Inflammatory macrophage (primary cell): ENCODE results near the gene VPS25.
"Not testable (repeated sequence)": the region's sequence is repeated elsewhere in the genome, so short reads cannot be mapped to it uniquely, and the experiment has no call there.

Experiments used
- DNase-seq, 2 donors: peaks; one replicate each; pipeline ENCODE4 v3.0.0-alpha.2; 2020 to 2022

The VPS25 gene

DNA sequence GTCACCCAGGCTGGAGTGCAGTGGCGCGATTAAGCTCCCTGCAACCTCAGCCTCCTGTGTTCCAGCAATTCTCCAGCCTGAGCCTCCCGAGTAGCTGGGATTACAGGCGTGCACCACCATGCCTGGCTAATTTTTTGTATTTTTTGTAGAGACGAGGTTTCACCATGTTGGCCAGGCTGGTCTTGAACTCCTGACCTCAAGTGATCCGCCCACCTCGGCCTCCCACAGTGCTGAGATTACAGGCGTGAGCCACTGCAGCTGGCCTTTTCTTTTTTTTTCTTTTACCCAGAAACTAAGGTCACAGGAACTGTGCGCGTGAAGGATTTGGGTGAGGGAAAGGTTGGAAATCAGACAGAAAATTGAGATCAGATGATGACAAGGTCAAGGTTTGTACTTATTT, 3.3 kb upstream of the VPS25 start:
- not testable (repeated sequence) for DNase-seq

DNA sequence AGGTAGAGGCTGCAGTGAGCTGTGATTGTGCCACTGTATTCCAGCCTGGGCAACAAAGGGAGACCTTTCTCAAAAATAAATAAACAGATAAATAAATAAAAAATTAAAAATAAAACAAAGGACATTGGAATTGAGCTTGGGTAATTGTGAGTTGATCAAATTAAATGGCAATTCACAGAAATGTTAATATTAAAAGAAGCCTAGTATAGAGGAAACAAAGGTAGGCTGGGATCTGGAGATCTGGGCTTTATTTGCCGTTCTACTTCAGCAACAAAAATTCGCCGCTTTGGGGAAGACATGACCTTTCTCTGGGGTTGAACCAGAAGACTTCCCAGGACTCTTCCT, 332 bp upstream of the VPS25 start:
- DNase-seq: no peak

DNA sequence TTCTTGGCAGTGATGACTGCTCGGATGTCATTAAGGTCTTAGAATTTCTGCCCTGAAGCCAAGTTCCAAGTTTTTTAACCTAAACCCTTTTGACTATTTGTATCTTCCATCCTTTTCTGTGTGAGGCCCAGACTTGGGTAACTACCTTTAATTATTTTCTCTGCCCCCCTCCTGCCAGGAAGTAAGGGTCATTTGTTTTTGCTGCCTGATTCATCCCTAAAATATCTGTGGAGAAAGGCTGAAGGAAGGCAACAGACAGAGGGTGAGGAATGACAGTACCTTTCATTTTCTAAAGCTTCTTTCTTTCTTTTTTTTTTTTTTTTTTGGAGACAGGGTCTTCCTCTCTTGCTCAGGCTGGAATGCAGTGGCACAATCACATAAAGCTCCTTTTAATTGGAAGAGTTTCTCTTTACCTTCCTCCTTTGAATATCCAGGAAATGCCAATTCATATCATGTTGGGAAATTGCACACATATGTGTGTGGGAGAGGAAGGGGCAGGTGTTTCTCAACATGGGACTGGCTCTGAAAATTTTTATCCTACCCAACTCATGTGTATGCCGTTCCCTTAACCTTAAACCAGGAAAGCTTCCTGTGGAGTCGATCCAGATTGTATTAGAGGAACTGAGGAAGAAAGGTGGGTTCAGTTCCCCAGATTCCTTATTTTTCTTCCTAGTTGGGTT, 957 bp downstream of the VPS25 start:
- DNase-seq: no peak

DNA sequence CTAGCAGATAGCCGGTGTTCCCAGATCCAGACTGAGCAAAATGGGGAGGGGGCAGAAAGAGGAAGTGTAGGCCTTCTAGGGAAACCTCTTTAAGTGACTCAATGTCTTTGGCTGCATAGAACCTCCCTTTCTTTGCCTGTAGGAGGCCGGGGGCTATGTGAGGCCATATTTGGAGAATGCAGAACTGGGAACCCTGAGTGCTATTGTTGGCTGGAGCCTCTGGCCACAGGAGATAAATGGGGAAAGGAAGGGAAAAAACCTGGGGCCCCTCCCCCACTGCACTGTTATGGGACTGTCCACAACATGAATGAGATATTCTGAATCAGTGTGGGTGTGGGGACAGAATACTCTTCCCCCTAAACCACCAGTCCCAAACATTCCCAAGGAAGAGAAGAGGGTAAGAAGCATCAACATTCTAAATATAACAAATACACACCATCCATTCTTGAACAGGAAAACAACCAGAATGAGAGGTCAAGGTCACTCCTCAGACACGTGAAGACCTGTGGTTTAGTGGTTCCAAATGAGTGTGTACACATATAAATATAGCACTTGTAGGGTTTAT, 2.4 kb downstream of the VPS25 start:
- peak; percentile 62 to 76 for DNase-seq

- no peak for DNase-seq
Measured at GRCh38 chr17:42778570-42778969, 5.3 kb downstream of the VPS25 start.

GRCh38 chr17:42779304-42779935, 6.2 kb downstream of the VPS25 start:
- no peak for DNase-seq

- DNase-seq: no peak
Measured at GRCh38 chr17:42779936-42780850, 6.9 kb downstream of the VPS25 start, which contains the start of gene WNK4. Gene WNK4, plus strand, starts transcription at chr17:42780610. Its CDS starts 89 bp downstream, at chr17:42780699.

DNA sequence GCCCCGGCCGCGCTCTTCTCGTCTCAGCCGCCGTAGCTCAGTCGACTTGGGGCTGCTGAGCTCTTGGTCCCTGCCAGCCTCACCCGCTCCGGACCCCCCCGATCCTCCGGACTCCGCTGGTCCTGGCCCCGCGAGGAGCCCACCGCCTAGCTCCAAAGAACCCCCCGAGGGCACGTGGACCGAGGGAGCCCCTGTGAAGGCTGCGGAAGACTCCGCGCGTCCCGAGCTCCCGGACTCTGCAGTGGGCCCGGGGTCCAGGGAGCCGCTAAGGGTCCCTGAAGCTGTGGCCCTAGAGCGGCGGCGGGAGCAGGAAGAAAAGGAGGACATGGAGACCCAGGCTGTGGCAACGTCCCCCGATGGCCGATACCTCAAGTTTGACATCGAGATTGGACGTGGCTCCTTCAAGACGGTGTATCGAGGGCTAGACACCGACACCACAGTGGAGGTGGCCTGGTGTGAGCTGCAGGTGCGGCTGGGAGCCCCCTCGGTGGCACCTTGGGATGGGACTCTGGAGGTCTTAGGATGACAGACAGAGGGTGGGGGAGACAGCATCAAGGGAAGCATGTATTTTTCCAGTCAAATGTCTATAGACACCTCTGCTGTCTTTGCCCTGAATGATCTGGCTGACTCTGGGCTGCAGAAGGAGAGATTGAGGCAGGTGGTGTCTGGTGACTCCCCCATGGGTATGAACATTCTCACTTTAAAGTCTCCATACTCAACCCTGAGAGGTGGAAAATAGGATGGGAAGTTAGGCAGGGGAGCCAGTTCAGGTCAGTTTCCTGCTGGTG, 7.8 kb downstream of the VPS25 start:
- no peak for DNase-seq

DNA sequence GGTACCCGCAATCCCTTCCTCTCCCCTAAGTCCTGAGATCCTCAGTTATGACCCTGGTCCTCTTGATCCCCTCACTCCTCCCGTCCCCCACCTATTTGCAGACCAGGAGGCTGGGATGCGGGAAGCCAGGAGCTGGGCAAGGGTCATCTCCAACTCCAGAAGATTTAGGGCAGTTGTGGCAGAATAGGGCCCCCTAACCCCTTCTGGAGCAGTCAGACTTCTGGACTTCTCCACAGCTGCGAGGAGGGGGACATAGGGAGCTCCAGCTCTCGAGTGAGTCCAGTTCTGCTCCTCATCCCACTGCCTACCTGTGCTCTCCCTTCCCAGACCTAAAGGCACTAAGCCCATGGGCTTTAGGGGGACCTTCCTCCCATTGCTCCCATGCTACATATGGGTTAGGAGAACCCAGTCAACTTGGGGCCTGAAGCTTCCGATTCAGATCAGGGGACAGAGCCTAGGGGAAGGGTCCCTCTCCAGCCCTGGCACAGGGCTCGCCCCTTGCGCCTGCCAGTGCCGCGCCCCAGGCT, 8.5 kb downstream of the VPS25 start:
- DNase-seq: no peak

DNA sequence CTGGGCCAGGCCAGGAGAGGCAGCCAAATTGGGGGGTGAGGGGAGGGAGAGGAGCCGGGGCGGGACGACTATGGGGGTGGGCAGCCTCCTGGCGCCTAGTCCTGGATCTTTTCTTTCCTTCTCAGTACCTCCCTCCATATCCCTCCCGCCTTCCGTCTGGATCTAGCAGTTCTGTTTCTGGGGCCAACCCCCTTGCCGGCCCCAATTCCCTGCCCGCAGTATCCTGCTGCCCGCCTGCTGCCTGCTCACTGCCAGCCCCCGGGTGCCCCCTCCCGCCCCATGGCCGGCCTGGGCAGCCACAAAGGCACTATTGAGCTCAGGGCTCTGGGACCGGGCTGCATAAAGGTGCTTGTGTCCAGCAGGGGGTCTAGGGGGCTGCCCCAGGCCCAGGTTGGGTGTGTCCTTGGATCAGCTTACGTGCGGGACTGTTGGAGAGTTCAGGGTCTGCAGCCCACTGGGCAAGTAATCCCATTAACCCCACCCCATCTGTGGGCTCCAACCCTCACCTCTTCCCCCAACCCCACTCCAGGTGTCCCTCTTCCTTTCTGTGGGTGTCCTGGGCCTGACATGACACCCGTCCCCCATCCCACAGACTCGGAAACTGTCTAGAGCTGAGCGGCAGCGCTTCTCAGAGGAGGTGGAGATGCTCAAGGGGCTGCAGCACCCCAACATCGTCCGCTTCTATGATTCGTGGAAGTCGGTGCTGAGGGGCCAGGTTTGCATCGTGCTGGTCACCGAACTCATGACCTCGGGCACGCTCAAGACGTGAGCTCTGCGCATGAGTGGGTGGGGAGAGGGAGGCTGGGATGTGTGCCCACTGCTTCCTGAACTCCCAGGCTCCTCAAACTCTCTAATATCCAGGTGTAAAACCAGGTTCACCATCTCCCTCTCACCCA, 9.2 kb downstream of the VPS25 start:
- no peak for DNase-seq

GRCh38 chr17:42783062-42783790, 10.0 kb downstream of the VPS25 start:
- no peak for DNase-seq

- no peak for DNase-seq
Measured at GRCh38 chr17:42783791-42784138, 10.5 kb downstream of the VPS25 start.

- DNase-seq: peak in 1 of 2 donors; percentile 51
Measured at GRCh38 chr17:42784409-42784808, 11.2 kb downstream of the VPS25 start.

DNA sequence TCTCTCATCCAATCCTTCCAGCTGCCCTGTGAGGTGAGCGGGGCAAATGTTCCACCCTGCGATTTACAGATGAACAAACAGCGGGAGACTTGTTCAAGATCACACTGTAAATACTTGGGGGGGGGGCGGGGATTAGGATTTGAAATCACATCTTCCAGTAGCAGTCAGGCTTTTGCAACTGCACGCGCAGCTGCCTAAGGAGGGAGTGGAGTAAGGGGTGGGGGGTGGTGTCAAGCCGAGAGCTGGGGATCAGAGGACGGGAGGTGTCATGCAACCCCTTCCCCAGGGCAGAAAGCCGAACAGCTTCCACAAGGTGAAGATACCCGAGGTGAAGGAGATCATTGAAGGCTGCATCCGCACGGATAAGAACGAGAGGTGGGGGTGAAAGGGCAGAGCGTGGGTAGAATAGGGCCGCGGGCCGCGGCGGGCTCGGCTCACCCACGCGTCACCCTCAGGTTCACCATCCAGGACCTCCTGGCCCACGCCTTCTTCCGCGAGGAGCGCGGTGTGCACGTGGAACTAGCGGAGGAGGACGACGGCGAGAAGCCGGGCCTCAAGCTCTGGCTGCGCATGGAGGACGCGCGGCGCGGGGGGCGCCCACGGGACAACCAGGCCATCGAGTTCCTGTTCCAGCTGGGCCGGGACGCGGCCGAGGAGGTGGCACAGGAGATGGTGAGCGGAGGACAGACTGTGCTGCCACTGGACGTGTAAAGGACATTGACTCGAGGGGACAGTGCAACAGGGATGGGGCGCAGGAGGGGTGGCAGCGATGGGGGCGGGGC, 11.8 kb downstream of the VPS25 start:
- DNase-seq: peak; percentile 33 to 68

- no peak for DNase-seq
Measured at GRCh38 chr17:42787266-42787665, 14.0 kb downstream of the VPS25 start.

GRCh38 chr17:42791948-42792347, 18.7 kb downstream of the VPS25 start:
- no peak for DNase-seq

DNA sequence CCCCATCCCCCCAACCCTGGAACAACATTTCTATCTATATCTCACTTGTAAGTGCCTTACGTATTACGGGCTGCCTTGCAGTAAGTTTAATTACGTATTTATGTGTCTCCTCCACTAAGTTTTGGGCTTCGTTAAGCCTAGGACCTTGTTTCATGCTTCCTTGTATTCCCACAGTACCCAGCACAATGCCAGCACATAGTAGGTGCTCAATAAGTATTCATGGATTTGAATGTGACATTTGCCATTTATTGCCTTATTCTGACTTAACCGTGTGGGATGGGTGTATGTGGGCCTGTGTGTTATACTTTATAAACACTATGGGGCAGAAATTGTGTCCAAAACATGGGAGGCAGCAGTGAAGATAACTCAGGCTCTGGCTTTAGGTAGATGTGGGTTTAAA, 19.3 kb downstream of the VPS25 start:
- DNase-seq: no peak

- DNase-seq: no peak
Measured at GRCh38 chr17:42795061-42795460, 21.8 kb downstream of the VPS25 start.

- DNase-seq: no peak
Measured at GRCh38 chr17:42795465-42795864, 22.2 kb downstream of the VPS25 start.
